ENCODE measurements around the gene VPREB1. TPM values are rescaled to one million over a fixed set of nuclear protein-coding genes. Genes with fewer than 3 reads are reported as not detected.

Gene VPREB1
- total and polyA plus RNA-seq, 2 of the 4 experiments (the other 2 are of a cell fraction), result not detected

GRCh38 chr22:22203048-22203971 is 41.3 kb upstream of the VPREB1 start (continued):
- TF ChIP-seq ELK1 (IDR thresholded peaks at IDR 0.05; ENCODE audit: borderline replicate concordance, low read depth, low read length), result no peak
